HepG2 (cell line): Measurements from ENCODE around the gene FBXW12. TPM values are rescaled to one million over a fixed set of nuclear protein-coding genes. Genes with fewer than 3 reads are reported as not detected.
A peak's percentile ranks its signal among the peaks of the same experiment; 100 is the strongest.

Experiments
- AGO2 ChIP-seq: fragments of 200-400 bp; formaldehyde crosslinking; optimal IDR thresholded peaks from 2 replicates; pipeline ENCODE3; 2017; ENCODE audit warnings: mild to moderate bottlenecking, low read depth, low read length, moderate library complexity
- GABPA ChIP-seq, 2 experiments: IDR thresholded peaks; 2 replicates each; pipeline ENCODE4 v1.6.1; 2011 to 2016; ENCODE audit warnings: low read depth in 2 of 2, low read length in 1 of 2, missing biosample characterization in 1 of 2, missing genetic modification characterization in 1 of 2
- HMG20A ChIP-seq: IDR thresholded peaks from 2 replicates; pipeline ENCODE4 v1.6.1; 2016; ENCODE audit warnings: borderline replicate concordance
- ZNF232 ChIP-seq: sonication (generic); formaldehyde crosslinking; IDR thresholded peaks from 2 replicates; pipeline ENCODE4 v1.4.0; 2020; ENCODE audit warnings: missing genetic modification reagents, borderline replicate concordance
- ZNF530 ChIP-seq: sonication (generic); formaldehyde crosslinking; IDR thresholded peaks from 2 replicates; pipeline ENCODE4 v1.5.0; 2020; ENCODE audit warnings: low read depth, mild to moderate bottlenecking, missing genetic modification reagents
- ZNF672 ChIP-seq: sonication (generic); formaldehyde crosslinking; IDR thresholded peaks from 2 replicates; pipeline ENCODE4 v1.8.1; 2022; ENCODE audit warnings: missing genetic modification reagents
- ZNF878 ChIP-seq: sonication (generic); formaldehyde crosslinking; IDR thresholded peaks from 2 replicates; pipeline ENCODE4 v1.8.1; 2023; ENCODE audit warnings: mild to moderate bottlenecking, missing genetic modification reagents, moderate library complexity
- polyA plus RNA-seq, 8 experiments: library from polyadenylated mRNA; depleted of rRNA in 3 of 8; stranded (reverse) in 7 of 8; unstranded in 1 of 8; fragments of >200 nt; fragmentation: Illumina TruSeq in 4 of 8; extraction: Trizol in 4 of 8; gene quantifications; 2 replicates each; pipeline versions ENCODE4 v1.2.1 to v1.2.3, GENCODE V29; 2011 to 2016; ENCODE audit warnings: low read depth in 4 of 8, missing spikeins in 1 of 8, mixed read lengths in 1 of 8; ENCODE audit not compliant: insufficient read depth in 1 of 8
- total RNA-seq, 5 experiments: library from RNA; depleted of rRNA; stranded (reverse); fragments of >200 nt; fragmentation: Illumina TruSeq; extraction: Trizol; gene quantifications; 2 replicates each; pipeline ENCODE4 v1.2.3, GENCODE V29; 2016; ENCODE audit warnings: low read depth in 1 of 5
- TF ChIP-seq, protein P1 (sequence below): fragments of 450-650 bp; IDR thresholded peaks from 2 replicates; pipeline ENCODE4 v1.6.1; 2017; ENCODE audit warnings: mild to moderate bottlenecking
- TF ChIP-seq, protein P2 (sequence below): sonication (generic); formaldehyde crosslinking; conservative IDR thresholded peaks from 2 replicates; pipeline ENCODE4 v1.4.0; 2020; ENCODE audit warnings: missing genetic modification reagents
- TF ChIP-seq, protein P3 (sequence below): sonication (generic); formaldehyde crosslinking; IDR thresholded peaks from 2 replicates; pipeline ENCODE4 v1.4.0; 2020; ENCODE audit warnings: mild to moderate bottlenecking, missing genetic modification reagents
- TF ChIP-seq, protein P4 (sequence below): sonication (generic); formaldehyde crosslinking; IDR thresholded peaks from 2 replicates; pipeline ENCODE4 v1.8.0; 2022; ENCODE audit warnings: missing genetic modification reagents, mild to moderate bottlenecking, borderline replicate concordance
- TF ChIP-seq, protein P5 (sequence below): IDR thresholded peaks from 2 replicates; pipeline ENCODE4 v1.6.1; 2016; ENCODE audit warnings: missing compliant biosample characterization, missing genetic modification reagents, borderline replicate concordance
- TF ChIP-seq, protein P6 (sequence below): IDR thresholded peaks from 2 replicates; pipeline ENCODE4 v1.6.1; 2016; ENCODE audit warnings: missing genetic modification reagents, missing compliant biosample characterization
- TF ChIP-seq, protein P7 (sequence below): sonication (generic); formaldehyde crosslinking; IDR thresholded peaks from 2 replicates; pipeline ENCODE4 v1.9.0; 2022; ENCODE audit warnings: low read depth, missing genetic modification reagents
- TF ChIP-seq, protein P8 (sequence below): sonication (generic); formaldehyde crosslinking; conservative IDR thresholded peaks from 2 replicates; pipeline ENCODE4 v1.4.0; 2020; ENCODE audit warnings: missing genetic modification reagents

Gene FBXW12
- total and polyA plus RNA-seq, 2 of the 13 experiments (the other 11 are each of a cell fraction or from before 2014, with no cell fraction given), result not detected

DNA sequence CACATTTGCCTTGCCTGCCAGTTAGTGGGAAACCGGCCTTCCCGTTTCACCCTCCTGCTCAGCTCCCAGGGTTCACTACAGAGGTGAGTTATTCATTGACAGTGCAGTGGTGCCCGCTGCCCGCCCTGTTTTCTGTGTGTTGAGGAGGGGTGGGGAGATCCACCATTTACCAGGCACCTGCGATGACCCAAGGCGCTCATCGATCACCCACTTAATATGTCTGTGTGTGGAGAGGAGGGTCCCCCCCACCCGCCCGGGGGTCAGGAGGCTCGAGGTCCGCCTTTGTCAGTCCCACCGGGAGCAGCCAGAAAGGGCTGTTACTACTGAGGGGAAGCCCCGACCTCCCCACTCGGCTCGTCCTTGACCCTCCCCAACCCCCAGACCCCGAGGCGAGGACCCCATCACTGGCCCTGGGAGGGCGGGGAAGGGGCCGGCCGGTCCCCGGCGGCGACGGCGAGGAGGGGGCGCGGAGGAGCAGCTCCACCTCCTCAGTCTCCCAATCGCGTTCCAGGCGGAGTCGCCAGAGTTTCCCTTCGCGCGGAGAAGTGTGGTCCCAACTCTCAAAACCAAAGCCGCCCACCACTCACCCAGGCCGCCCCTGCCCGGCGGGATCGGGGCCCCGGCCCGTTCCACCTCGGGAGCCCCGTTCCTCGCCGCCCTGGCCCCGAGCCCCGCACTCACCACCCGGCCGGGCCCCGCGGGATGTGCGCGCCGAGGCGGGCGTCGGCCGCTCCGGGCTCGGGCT is 56.7 kb downstream of the FBXW12 start (continued):
- TF ChIP-seq, protein P1, sequence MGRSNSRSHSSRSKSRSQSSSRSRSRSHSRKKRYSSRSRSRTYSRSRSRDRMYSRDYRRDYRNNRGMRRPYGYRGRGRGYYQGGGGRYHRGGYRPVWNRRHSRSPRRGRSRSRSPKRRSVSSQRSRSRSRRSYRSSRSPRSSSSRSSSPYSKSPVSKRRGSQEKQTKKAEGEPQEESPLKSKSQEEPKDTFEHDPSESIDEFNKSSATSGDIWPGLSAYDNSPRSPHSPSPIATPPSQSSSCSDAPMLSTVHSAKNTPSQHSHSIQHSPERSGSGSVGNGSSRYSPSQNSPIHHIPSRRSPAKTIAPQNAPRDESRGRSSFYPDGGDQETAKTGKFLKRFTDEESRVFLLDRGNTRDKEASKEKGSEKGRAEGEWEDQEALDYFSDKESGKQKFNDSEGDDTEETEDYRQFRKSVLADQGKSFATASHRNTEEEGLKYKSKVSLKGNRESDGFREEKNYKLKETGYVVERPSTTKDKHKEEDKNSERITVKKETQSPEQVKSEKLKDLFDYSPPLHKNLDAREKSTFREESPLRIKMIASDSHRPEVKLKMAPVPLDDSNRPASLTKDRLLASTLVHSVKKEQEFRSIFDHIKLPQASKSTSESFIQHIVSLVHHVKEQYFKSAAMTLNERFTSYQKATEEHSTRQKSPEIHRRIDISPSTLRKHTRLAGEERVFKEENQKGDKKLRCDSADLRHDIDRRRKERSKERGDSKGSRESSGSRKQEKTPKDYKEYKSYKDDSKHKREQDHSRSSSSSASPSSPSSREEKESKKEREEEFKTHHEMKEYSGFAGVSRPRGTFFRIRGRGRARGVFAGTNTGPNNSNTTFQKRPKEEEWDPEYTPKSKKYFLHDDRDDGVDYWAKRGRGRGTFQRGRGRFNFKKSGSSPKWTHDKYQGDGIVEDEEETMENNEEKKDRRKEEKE, result no peak
- TF ChIP-seq, protein P2, sequence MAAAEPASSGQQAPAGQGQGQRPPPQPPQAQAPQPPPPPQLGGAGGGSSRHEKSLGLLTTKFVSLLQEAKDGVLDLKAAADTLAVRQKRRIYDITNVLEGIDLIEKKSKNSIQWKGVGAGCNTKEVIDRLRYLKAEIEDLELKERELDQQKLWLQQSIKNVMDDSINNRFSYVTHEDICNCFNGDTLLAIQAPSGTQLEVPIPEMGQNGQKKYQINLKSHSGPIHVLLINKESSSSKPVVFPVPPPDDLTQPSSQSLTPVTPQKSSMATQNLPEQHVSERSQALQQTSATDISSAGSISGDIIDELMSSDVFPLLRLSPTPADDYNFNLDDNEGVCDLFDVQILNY (CRISPR knock-in tag), result no peak
- TF ChIP-seq HMG20A (CRISPR knock-in tag) (no peak), AGO2 (peak; percentile 76), ZNF672 (CRISPR knock-in tag) (no peak), GABPA (IDR thresholded peaks at IDR 0.05; ENCODE audit: low read depth, low read length) (no peak), GABPA (CRISPR knock-in tag; IDR thresholded peaks at IDR 0.05; ENCODE audit: low read depth) (no peak), ZNF530 (no peak), ZNF232 (CRISPR knock-in tag) (peak; percentile 73; the same call in 1 of the 2 replicates), ZNF878 (CRISPR knock-in tag) (peak; percentile 65; the same call in 1 of the 2 replicates)
- TF ChIP-seq, protein P3, sequence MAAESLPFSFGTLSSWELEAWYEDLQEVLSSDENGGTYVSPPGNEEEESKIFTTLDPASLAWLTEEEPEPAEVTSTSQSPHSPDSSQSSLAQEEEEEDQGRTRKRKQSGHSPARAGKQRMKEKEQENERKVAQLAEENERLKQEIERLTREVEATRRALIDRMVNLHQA, result no peak
- TF ChIP-seq, protein P4, sequence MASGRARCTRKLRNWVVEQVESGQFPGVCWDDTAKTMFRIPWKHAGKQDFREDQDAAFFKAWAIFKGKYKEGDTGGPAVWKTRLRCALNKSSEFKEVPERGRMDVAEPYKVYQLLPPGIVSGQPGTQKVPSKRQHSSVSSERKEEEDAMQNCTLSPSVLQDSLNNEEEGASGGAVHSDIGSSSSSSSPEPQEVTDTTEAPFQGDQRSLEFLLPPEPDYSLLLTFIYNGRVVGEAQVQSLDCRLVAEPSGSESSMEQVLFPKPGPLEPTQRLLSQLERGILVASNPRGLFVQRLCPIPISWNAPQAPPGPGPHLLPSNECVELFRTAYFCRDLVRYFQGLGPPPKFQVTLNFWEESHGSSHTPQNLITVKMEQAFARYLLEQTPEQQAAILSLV (CRISPR knock-in tag), result peak; percentile 37; the same call in 1 of the 2 replicates
- TF ChIP-seq, protein P5, sequence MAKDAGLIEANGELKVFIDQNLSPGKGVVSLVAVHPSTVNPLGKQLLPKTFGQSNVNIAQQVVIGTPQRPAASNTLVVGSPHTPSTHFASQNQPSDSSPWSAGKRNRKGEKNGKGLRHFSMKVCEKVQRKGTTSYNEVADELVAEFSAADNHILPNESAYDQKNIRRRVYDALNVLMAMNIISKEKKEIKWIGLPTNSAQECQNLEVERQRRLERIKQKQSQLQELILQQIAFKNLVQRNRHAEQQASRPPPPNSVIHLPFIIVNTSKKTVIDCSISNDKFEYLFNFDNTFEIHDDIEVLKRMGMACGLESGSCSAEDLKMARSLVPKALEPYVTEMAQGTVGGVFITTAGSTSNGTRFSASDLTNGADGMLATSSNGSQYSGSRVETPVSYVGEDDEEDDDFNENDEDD (CRISPR knock-in tag), result no peak
- TF ChIP-seq, protein P6, sequence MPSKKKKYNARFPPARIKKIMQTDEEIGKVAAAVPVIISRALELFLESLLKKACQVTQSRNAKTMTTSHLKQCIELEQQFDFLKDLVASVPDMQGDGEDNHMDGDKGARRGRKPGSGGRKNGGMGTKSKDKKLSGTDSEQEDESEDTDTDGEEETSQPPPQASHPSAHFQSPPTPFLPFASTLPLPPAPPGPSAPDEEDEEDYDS (CRISPR knock-in tag), result peak; percentile 87
- TF ChIP-seq, protein P7, sequence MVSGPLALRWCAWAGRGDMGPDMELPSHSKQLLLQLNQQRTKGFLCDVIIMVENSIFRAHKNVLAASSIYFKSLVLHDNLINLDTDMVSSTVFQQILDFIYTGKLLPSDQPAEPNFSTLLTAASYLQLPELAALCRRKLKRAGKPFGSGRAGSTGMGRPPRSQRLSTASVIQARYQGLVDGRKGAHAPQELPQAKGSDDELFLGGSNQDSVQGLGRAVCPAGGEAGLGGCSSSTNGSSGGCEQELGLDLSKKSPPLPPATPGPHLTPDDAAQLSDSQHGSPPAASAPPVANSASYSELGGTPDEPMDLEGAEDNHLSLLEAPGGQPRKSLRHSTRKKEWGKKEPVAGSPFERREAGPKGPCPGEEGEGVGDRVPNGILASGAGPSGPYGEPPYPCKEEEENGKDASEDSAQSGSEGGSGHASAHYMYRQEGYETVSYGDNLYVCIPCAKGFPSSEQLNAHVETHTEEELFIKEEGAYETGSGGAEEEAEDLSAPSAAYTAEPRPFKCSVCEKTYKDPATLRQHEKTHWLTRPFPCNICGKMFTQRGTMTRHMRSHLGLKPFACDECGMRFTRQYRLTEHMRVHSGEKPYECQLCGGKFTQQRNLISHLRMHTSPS (CRISPR knock-in tag), result peak; percentile 77
- TF ChIP-seq, protein P8, sequence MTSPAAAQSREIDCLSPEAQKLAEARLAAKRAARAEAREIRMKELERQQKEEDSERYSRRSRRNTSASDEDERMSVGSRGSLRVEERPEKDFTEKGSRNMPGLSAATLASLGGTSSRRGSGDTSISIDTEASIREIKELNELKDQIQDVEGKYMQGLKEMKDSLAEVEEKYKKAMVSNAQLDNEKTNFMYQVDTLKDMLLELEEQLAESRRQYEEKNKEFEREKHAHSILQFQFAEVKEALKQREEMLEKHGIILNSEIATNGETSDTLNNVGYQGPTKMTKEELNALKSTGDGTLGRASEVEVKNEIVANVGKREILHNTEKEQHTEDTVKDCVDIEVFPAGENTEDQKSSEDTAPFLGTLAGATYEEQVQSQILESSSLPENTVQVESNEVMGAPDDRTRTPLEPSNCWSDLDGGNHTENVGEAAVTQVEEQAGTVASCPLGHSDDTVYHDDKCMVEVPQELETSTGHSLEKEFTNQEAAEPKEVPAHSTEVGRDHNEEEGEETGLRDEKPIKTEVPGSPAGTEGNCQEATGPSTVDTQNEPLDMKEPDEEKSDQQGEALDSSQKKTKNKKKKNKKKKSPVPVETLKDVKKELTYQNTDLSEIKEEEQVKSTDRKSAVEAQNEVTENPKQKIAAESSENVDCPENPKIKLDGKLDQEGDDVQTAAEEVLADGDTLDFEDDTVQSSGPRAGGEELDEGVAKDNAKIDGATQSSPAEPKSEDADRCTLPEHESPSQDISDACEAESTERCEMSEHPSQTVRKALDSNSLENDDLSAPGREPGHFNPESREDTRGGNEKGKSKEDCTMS (CRISPR knock-in tag), result no peak
